CMK (cell line): ENCODE measurements around the gene ZFR2.
A peak's percentile ranks its signal among the peaks of the same experiment; 100 is the strongest.
"Not testable (repeated sequence)": the region's sequence is repeated elsewhere in the genome, so short reads cannot be mapped to it uniquely, and the experiment has no call there.

Source experiments
- DNase-seq: peaks from one replicate; pipeline ENCODE4 v3.0.0-alpha.2; 2010; ENCODE audit warnings: low read depth

The ZFR2 gene

DNA sequence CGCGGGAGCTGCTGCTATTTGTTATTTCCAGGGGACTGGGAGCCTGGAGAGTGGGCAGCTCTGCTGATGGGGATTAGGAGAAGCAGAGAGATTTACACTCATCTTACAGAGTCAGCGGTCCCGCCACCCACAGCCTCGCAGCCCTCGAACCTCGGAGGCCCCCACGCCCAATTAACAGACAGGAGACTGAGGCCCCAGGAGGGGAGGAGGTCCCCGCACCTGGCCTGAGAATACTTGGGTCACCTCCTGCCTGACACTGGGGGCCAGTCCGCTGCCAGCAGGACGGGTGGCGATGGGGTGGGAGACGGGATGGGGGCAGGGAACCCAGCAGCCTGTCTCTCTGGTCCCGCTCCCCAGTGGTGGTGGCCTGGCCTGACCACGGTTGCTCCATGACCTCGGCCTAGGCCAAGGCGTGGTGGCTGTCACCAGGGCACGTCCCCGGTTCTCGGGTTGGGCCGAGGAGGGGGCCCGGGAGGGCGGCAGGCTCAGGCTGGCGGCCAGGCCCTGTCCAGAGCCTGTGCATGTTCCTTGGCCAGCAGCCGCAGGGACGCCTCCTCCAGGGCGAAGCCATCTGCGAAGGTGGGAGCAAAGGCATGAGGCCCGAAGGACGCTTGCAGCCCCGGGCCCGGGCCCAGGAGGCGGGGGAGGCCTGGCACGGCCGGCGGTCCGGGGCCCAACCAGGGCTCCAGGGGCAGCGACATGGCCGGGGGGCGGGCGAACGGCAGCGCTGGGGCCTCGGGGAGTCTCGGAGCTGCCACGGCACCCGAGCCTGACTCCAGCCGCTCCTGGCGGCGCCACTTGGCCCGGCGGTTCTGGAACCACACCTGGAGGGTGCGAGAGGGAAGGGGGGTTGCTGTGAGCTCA, 98.5 kb downstream of the ZFR2 start:
- no peak for DNase-seq

DNA sequence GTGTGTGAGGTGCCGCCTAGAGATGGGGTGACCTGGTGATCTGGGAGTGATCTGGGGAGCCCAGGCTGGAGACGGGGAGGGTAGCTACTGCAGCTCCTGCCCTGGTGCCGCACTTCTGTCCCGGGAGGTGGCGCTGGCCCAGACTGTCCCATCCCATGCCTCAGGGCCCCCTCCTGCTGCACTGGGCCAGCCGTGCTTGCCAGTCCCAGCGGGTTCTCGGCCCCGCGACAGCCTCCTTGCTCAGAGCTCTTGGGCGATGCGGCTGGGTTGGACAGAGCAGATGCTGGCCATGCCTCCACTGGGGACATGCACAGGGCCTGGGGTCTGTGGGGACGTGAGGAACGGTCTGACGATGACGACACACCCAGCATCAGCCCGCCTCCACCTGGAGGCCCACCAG, 99.3 kb downstream of the ZFR2 start:
- DNase-seq = no peak

DNA sequence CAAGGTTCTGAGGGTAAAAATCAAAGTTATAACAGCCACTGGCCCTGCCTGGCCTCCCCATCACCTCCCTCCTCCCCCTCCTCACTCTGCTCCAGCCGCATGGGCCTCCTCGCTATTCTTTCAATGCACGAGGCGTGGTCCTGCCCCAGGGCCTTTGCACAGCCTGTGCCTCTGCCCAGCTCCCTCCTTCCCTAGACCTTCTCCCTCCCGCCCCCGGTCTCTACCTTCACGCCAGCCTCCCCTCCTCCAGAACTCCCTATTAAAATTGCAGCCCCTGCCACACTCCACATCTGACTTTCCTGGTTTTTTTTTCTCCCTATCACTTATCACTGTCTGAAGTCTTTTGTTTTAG, 100.1 kb downstream of the ZFR2 start:
- DNase-seq = no peak

DNA sequence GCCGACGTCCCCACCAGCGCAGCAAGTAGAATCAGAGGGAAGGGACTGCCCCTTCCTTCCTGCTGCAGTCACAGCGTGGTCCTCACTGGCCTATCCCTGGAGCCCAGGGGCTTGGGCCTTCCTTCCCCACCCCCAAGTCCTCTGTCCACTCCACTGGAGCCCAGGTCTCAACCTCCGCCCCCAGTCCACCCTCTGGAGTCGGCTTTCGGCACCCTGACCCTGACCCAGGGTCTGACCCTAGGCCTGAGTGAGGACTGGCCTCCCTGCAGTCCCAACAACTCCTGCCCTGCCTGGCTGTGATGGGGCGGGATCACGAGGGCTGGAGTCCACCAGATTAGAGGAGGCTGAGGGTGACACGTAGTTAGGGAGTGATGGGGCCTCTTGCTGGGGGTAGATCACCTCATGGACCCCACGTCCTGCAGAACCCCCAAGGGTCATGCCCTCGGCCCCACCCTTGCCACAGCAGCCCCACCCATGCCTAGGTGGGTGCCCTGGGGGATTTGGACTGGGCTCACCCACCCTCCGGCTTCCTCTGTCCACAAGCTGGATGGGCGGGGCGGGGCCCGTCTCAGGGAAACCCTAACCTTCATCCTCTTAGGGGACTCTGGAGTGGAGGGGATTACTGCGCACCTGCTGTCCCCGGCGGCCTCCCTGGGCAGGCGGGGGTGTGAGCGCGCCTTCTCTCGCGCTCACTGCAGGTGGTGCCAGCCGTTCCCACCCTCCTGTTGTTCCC, 100.7 kb downstream of the ZFR2 start:
- DNase-seq = no peak

DNA sequence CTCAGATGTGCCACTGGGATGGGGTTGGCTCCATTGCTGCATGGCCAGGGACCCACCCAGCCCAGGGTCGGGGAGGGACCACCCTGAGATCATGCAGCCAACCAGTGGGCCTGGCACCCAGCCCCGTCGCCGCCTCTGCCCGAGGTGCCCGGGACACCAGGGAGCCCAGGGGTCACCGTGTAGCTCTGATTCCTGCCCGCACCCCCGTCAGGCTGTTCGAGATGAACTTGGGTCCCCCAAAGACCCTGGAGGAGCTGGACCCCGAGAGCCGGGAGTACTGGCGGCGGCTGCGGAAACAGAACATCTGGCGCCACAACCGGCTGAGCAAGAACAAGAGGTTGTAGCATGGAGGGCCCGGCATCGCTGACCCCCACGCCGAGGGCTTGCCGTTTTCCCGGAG, 101.8 kb downstream of the ZFR2 start:
- no peak for DNase-seq

GRCh38 chr19:3766520-3766919, 102.3 kb downstream of the ZFR2 start:
- no peak for DNase-seq

GRCh38 chr19:3765757-3766156, 103.1 kb downstream of the ZFR2 start:
- DNase-seq = not testable (repeated sequence)

GRCh38 chr19:3765121-3765520, 103.7 kb downstream of the ZFR2 start:
- DNase-seq = no peak

GRCh38 chr19:3762501-3763459, 106.1 kb downstream of the ZFR2 start, which contains the start of gene MRPL54:
Gene MRPL54 (plus strand): TSS chr19:3762682. CDS start chr19:3762701, 19 bp downstream.
- peak; percentile 96 for DNase-seq

DNA sequence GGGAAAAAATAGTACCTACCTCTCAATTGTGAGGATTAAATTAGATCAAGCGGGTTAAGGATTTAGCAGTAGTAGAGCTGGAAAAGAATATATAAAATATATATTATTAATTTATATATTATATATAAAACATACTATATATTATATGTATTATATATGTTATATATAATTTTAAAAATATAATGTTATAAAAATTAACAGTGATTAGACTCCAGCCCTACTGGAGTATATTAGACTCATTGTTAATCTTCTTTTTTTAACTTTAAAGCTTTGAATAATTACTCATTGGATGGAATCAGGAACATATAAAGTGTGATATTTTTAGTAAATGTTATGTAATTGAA, 106.7 kb downstream of the ZFR2 start:
- DNase-seq = no peak

- peak; percentile 87 for DNase-seq
Measured at GRCh38 chr19:3761382-3762129, 107.3 kb downstream of the ZFR2 start, which contains the start of gene APBA3. Gene APBA3 (minus strand): TSS chr19:3761692. CDS start chr19:3760264, 1,428 bp downstream.

GRCh38 chr19:3760871-3761361, 107.9 kb downstream of the ZFR2 start:
- no peak for DNase-seq

GRCh38 chr19:3759482-3760254, 109.2 kb downstream of the ZFR2 start:
- no peak for DNase-seq

DNA sequence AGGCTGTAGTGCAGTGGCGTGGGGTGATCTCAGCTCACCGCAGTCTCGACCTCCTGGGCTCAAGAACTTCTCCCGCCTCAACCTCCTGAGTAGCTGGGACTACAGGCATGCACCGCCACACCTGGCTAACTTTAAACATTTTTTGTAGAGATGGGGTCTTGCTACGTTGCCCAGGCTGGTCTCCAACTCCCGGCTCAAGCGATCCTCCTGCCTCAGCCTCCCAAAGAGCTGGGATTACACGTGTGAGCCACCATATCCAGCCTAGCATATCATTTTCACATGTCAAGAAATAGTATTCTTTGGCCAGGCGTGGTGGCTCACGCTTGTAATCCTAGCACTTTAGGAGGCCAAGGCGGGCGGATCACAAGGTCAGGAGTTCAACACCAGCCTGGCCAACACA, 110.5 kb downstream of the ZFR2 start:
- DNase-seq = not testable (repeated sequence)

DNA sequence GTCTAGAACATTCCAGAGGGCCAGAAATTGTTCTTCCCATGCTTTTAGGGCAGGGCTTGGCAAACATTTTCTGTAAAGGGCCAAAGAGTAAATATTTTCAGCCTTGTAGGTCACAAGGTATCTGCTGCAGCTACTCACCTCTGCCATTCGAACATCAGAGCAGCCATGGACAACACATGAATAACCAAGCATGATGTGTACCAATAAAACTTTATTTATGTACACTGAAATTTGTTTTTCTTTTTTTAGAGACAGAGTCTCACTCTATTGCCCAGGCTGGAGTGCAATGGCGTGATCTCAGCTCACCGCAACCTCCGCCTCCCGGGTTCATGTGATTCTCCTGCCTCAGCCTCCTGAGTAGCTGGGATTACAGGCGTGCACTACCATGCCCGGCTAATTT, 111.1 kb downstream of the ZFR2 start:
- DNase-seq = not testable (repeated sequence)
